Gastrocnemius medialis (tissue), 4 donors: ENCODE measurements around the gene GRIA3.
"Not testable (repeated sequence)": the region's sequence is repeated elsewhere in the genome, so short reads cannot be mapped to it uniquely, and the experiment has no call there.

ENCODE experiments used
- POLR2A ChIP-seq, 2 donors: fragments of 450-650 bp; IDR thresholded peaks; one replicate each; pipeline ENCODE4 v1.6.1; 2017; ENCODE audit warnings: antibody characterized with exemption in 2 of 2, mild to moderate bottlenecking in 2 of 2, moderate library complexity in 2 of 2
- TF ChIP-seq, protein P1 (sequence below), 5 experiments: fragments of 450-650 bp in 3 of 5; fragments of 200-600 bp in 2 of 5; sonication (generic) in 2 of 5; IDR thresholded peaks in 4 of 5; conservative IDR thresholded peaks in 1 of 5; 1 replicate in 4 of 5; 2 replicates in 1 of 5; pipeline ENCODE4 v1.5.1; 2016 to 2019; ENCODE audit warnings: antibody characterized with exemption in 5 of 5, mild to moderate bottlenecking in 3 of 5, moderate library complexity in 3 of 5

DNA sequence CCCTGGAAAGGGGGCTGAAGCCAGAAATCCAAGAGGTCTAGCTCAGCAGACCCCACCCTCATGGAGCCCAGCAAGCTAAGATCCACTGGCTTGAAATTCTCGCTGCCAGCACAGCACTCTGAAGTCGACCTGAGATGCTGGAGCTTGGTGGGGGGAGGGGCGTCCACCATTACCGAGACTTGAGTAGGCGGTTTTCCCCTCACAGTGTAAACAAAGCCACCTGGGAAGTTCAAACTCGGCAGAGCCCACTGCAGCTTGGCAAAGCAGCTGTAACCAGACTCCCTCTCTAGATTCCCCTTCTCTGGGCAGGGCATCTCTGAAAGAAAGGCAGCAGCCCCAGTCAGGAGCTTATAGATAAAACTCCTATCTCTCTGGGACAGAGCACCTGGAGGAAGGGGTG lies 99.3 kb downstream of the GRIA3 start:
- TF ChIP-seq, protein P1, sequence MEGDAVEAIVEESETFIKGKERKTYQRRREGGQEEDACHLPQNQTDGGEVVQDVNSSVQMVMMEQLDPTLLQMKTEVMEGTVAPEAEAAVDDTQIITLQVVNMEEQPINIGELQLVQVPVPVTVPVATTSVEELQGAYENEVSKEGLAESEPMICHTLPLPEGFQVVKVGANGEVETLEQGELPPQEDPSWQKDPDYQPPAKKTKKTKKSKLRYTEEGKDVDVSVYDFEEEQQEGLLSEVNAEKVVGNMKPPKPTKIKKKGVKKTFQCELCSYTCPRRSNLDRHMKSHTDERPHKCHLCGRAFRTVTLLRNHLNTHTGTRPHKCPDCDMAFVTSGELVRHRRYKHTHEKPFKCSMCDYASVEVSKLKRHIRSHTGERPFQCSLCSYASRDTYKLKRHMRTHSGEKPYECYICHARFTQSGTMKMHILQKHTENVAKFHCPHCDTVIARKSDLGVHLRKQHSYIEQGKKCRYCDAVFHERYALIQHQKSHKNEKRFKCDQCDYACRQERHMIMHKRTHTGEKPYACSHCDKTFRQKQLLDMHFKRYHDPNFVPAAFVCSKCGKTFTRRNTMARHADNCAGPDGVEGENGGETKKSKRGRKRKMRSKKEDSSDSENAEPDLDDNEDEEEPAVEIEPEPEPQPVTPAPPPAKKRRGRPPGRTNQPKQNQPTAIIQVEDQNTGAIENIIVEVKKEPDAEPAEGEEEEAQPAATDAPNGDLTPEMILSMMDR (IDR thresholded peaks at IDR 0.05 in 4 of 5, conservative IDR thresholded peaks at IDR 0.05 in 1 of 5), result not testable (repeated sequence)
- TF ChIP-seq POLR2A (IDR thresholded peaks at IDR 0.05), result not testable (repeated sequence)
